Neural crest cell (in vitro differentiated cells): ENCODE data around the gene GMDS. TPM values are rescaled to one million over a fixed set of nuclear protein-coding genes. Genes with fewer than 3 reads are reported as not detected.

Experiments
- DNase-seq: peaks from one replicate; pipeline ENCODE4 v3.0.0; 2021; ENCODE audit warnings: low read depth, mixed read lengths, low spot score
- H3K27ac Mint-ChIP-seq: one replicate; pipeline ENCODE4 v1.8.0; 2021; ENCODE audit warnings: mild to moderate bottlenecking, mixed read lengths; ENCODE audit not compliant: unreplicated experiment
- H3K27me3 Mint-ChIP-seq: 2 replicates; pipeline ENCODE4 v1.8.0; 2021; ENCODE audit warnings: low read depth, mild to moderate bottlenecking, mixed read lengths
- H3K36me3 Mint-ChIP-seq: 2 replicates; pipeline ENCODE4 v1.8.0; 2021; ENCODE audit warnings: low read depth, mild to moderate bottlenecking, mixed read lengths
- H3K4me1 Mint-ChIP-seq: 2 replicates; pipeline ENCODE4 v1.8.0; 2021; ENCODE audit warnings: mixed read lengths
- H3K4me3 Mint-ChIP-seq: one replicate; pipeline ENCODE4 v1.8.0; 2021; ENCODE audit warnings: mild to moderate bottlenecking, mixed read lengths
- H3K9me3 Mint-ChIP-seq: 2 replicates; pipeline ENCODE4 v1.8.0; 2021; ENCODE audit warnings: mixed read lengths
- CTCF ChIP-seq: fragments of 200-600 bp; sonication (generic); conservative IDR thresholded peaks from 2 replicates; pipeline ENCODE4 v1.5.0; 2021; ENCODE audit warnings: antibody characterized with exemption, mild to moderate bottlenecking
- total RNA-seq: library from RNA; stranded (reverse); gene quantifications from 2 replicates; pipeline ENCODE4 v1.2.1, GENCODE V29; 2021

GMDS gene
- total RNA-seq, 1 donor from 2014 or later = 16.1 TPM

DNA sequence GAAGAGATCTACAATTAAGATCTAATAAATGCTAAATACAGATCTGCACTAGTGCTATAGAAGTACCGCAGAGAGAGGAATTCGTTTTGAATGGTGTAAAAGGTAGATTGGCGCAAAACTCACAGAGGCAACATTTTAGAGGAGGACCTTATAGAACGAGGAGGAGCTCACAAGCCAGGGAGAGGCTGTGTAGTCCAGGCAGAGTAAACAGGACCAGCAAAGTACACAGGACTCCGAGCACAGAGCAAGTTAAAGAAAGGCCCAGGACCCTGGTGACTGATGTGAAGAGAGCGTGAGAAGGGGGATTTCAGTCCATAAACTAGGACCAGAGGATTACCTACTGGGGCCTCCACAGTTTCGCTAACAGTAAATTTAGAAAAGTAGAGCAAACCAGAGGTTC lies 433.4 kb downstream of the GMDS start:
- Mint-ChIP-seq H3K36me3 (no peaks in the 10 kb centered on the region), H3K9me3 (no peaks in the 10 kb centered on the region), H3K27ac (no peak overlapping the region), H3K27me3 (no peaks in the 10 kb centered on the region), H3K4me1 (peaks cover 1% of the 10 kb centered on the region), H3K4me3 (no peak overlapping the region)
- DNase-seq = no peak
- TF ChIP-seq CTCF = no peak

DNA sequence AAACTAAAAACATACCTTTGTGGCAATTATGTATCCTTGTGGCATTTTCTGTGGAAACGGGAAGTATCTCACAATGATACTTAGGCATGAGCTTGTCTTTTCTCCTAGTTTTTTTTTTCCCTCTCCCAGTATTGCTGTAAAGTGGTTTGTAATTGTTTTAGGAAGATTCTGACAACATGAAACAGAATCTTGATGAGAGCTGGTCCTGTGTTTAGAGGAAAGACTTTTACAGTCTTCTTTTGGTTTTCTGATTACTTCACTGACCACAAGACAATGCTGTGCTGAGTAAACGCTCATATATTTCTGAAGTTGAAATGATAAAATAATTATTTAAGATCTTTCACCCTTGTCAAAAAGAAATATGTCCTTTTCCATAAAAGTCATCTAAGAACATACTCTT lies 434.5 kb downstream of the GMDS start:
- no peaks in the 10 kb centered on the region for H3K9me3 Mint-ChIP-seq
- H3K4me3 Mint-ChIP-seq = no peak overlapping the region
- no peaks in the 10 kb centered on the region for H3K36me3 Mint-ChIP-seq
- H3K4me1 Mint-ChIP-seq = no peaks in the 10 kb centered on the region
- no peaks in the 10 kb centered on the region for H3K27me3 Mint-ChIP-seq
- DNase-seq = no peak
- no peak overlapping the region for H3K27ac Mint-ChIP-seq
- TF ChIP-seq CTCF = no peak

GRCh38 chr6:1809291-1809988 lies 436.0 kb downstream of the GMDS start:
- Mint-ChIP-seq H3K9me3 (no peaks in the 10 kb centered on the region), H3K4me1 (no peaks in the 10 kb centered on the region), H3K4me3 (no peak overlapping the region), H3K36me3 (no peaks in the 10 kb centered on the region), H3K27me3 (no peaks in the 10 kb centered on the region), H3K27ac (no peak overlapping the region)
- no peak for DNase-seq
- no peak for TF ChIP-seq CTCF

GRCh38 chr6:1806935-1807334 lies 438.5 kb downstream of the GMDS start:
- H3K27ac Mint-ChIP-seq = no peak overlapping the region
- no peak for TF ChIP-seq CTCF

GRCh38 chr6:1802491-1803395 lies 442.7 kb downstream of the GMDS start:
- no peak overlapping the region for H3K4me3 Mint-ChIP-seq
- peaks cover 2% of the 10 kb centered on the region for H3K27me3 Mint-ChIP-seq
- H3K27ac Mint-ChIP-seq = no peak overlapping the region
- DNase-seq = no peak
- no peak for TF ChIP-seq CTCF
- no peaks in the 10 kb centered on the region for H3K9me3 Mint-ChIP-seq
- no peaks in the 10 kb centered on the region for H3K36me3 Mint-ChIP-seq
- H3K4me1 Mint-ChIP-seq = peaks cover 25% of the 10 kb centered on the region

More at GRCh38 chr6:1806935-1807334, 438.5 kb downstream of the GMDS start:
- Mint-ChIP-seq H3K27me3 (peaks cover 2% of the 10 kb centered on the region), H3K9me3 (no peaks in the 10 kb centered on the region), H3K36me3 (no peaks in the 10 kb centered on the region), H3K4me3 (no peak overlapping the region), H3K4me1 (peaks cover 25% of the 10 kb centered on the region)
- no peak for DNase-seq
